ENCODE data around the gene GRK5.
A peak's percentile ranks its signal among the peaks of the same experiment; 100 is the strongest.
"Not testable (repeated sequence)": the region's sequence is repeated elsewhere in the genome, so short reads cannot be mapped to it uniquely, and the experiment has no call there.

GRK5 gene

GRCh38 chr10:119207366-119207666, at the start of gene GRK5:
GRK5 (plus strand) TSS chr10:119207571; CDS start chr10:119207918, 347 bp downstream.
- peak; percentile 86 to 88 for DNase-seq (ENCODE audit: low read depth in 2 of 2)

GRCh38 chr10:119159332-119159731, 48.0 kb upstream of the GRK5 start:
- DNase-seq (ENCODE audit: low read depth in 2 of 2), result no peak

GRCh38 chr10:119161680-119162451, 45.5 kb upstream of the GRK5 start:
- no peak for DNase-seq (ENCODE audit: low read depth in 2 of 2)

- no peak for DNase-seq (ENCODE audit: low read depth in 2 of 2)
These were observed 44.8 kb upstream of the GRK5 start for GRCh38 chr10:119162452-119163092.

- DNase-seq (ENCODE audit: low read depth in 2 of 2), result peak; percentile 64 to 71
These were observed 41.9 kb upstream of the GRK5 start, which contains the start of gene SFXN4 for GRCh38 chr10:119165171-119166117. SFXN4 (minus strand) TSS chr10:119165714; CDS start chr10:119165647, 67 bp downstream.

- DNase-seq (ENCODE audit: low read depth in 2 of 2), result no peak
These were observed 41.3 kb upstream of the GRK5 start for GRCh38 chr10:119166118-119166500.

GRCh38 chr10:119166564-119166963, 40.8 kb upstream of the GRK5 start:
- DNase-seq (ENCODE audit: low read depth in 2 of 2), result no peak

- no peak for DNase-seq (ENCODE audit: low read depth in 2 of 2)
These were observed 40.3 kb upstream of the GRK5 start for GRCh38 chr10:119167041-119167440.

GRCh38 chr10:119174109-119174508, 33.3 kb upstream of the GRK5 start:
- no peak for DNase-seq (ENCODE audit: low read depth in 2 of 2)

- DNase-seq (ENCODE audit: low read depth in 2 of 2), result no peak
These were observed 31.2 kb upstream of the GRK5 start for GRCh38 chr10:119176166-119176565.

GRCh38 chr10:119177708-119178371, 29.5 kb upstream of the GRK5 start:
- DNase-seq (ENCODE audit: low read depth in 2 of 2), result peak in 1 of 2 experiments; percentile 24

GRCh38 chr10:119178372-119179119, 28.8 kb upstream of the GRK5 start, which contains the start of gene PRDX3:
PRDX3 (minus strand) TSS chr10:119178812; CDS start chr10:119178790, 22 bp downstream.
- DNase-seq (ENCODE audit: low read depth in 2 of 2), result peak; percentile 83 to 95

GRCh38 chr10:119180850-119181400, 26.4 kb upstream of the GRK5 start:
- DNase-seq (ENCODE audit: low read depth in 2 of 2), result not testable (repeated sequence)

GRCh38 chr10:119183664-119184412, 23.5 kb upstream of the GRK5 start:
- no peak for DNase-seq (ENCODE audit: low read depth in 2 of 2)

- no peak for DNase-seq (ENCODE audit: low read depth in 2 of 2)
These were observed 17.5 kb upstream of the GRK5 start for GRCh38 chr10:119189811-119190282.

- no peak for DNase-seq (ENCODE audit: low read depth in 2 of 2)
These were observed 17.0 kb upstream of the GRK5 start for GRCh38 chr10:119190353-119190752.

- no peak for DNase-seq (ENCODE audit: low read depth in 2 of 2)
These were observed 16.2 kb upstream of the GRK5 start for GRCh38 chr10:119190954-119191785.

- DNase-seq (ENCODE audit: low read depth in 2 of 2), result no peak
These were observed 15.5 kb upstream of the GRK5 start for GRCh38 chr10:119191881-119192280.

GRCh38 chr10:119197921-119198320, 9.4 kb upstream of the GRK5 start:
- DNase-seq (ENCODE audit: low read depth in 2 of 2), result no peak
